Endothelial cell of umbilical vein (primary cell): ENCODE data around the gene RYR3.

Experiments used
- EZH2 ChIP-seq: IDR thresholded peaks from 2 replicates; pipeline ENCODE4 v1.6.1; 2012; ENCODE audit warnings: borderline replicate concordance, low read depth, mild to moderate bottlenecking, moderate library complexity, low read length, inconsistent platforms; ENCODE audit not compliant: severe bottlenecking
- FOS ChIP-seq: IDR thresholded peaks from 2 replicates; pipeline ENCODE4 v1.6.1; 2011; ENCODE audit warnings: mild to moderate bottlenecking, low read length, moderate library complexity, borderline replicate concordance; ENCODE audit not compliant: insufficient read depth
- GATA2 ChIP-seq: IDR thresholded peaks from 2 replicates; pipeline ENCODE4 v1.7.0; 2011; ENCODE audit warnings: low read depth, mild to moderate bottlenecking, moderate library complexity, mixed read lengths, low read length; ENCODE audit not compliant: insufficient read length, insufficient read depth
- JUN ChIP-seq: IDR thresholded peaks from 2 replicates; pipeline ENCODE4 v1.6.1; 2011; ENCODE audit warnings: borderline replicate concordance, low read depth; ENCODE audit not compliant: insufficient read length, insufficient read depth
- MYC ChIP-seq: IDR thresholded peaks from one replicate; pipeline ENCODE4 v1.6.1; 2011; ENCODE audit warnings: mild to moderate bottlenecking, low read depth, low read length
- POLR2A ChIP-seq: IDR thresholded peaks from 2 replicates; pipeline ENCODE4 v1.6.1; 2012; ENCODE audit warnings: low read depth, mild to moderate bottlenecking, control low read depth, low read length
- POLR2AphosphoS5 ChIP-seq: IDR thresholded peaks from 2 replicates; pipeline ENCODE4 v1.6.1; 2012; ENCODE audit warnings: low read depth, mild to moderate bottlenecking, control low read depth, low read length, moderate library complexity; ENCODE audit not compliant: insufficient read depth
- TF ChIP-seq, protein P1 (sequence below), 2 donors: IDR thresholded peaks; 1 replicate in 1 of 2; 2 replicates in 1 of 2; pipeline ENCODE4 v1.5.1; 2011; ENCODE audit warnings: low read length in 2 of 2, mild to moderate bottlenecking in 2 of 2, moderate library complexity in 2 of 2, control low read depth in 1 of 2, inconsistent platforms in 1 of 2, low read depth in 1 of 2; ENCODE audit not compliant: insufficient read depth in 1 of 2; ENCODE audit errors: extremely low read depth in 1 of 2
- TF ChIP-seq, protein P2 (sequence below): IDR thresholded peaks from 2 replicates; pipeline ENCODE4 v1.6.1; 2011; ENCODE audit not compliant: insufficient read depth, insufficient read length

DNA sequence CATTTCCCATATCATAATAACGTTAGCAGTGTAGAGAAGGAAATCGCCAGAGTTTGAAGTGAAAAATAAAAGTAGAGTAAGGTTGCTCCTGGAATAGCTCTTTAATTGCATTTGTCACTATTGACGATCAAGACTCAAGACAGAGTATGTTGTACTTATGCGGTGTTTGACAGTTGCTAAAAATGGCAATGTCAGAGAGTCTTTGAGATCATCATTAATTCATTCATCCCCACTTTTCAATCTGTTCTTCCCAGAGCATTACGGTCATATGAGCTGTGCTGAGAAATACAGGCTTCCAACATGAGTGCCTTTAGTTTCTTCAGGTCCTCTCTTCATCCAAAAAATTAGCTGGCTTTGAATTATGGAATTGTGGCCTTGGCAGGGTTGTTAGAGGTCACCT is 483.7 kb downstream of the RYR3 start:
- TF ChIP-seq POLR2A, result no peak
- TF ChIP-seq, protein P1, sequence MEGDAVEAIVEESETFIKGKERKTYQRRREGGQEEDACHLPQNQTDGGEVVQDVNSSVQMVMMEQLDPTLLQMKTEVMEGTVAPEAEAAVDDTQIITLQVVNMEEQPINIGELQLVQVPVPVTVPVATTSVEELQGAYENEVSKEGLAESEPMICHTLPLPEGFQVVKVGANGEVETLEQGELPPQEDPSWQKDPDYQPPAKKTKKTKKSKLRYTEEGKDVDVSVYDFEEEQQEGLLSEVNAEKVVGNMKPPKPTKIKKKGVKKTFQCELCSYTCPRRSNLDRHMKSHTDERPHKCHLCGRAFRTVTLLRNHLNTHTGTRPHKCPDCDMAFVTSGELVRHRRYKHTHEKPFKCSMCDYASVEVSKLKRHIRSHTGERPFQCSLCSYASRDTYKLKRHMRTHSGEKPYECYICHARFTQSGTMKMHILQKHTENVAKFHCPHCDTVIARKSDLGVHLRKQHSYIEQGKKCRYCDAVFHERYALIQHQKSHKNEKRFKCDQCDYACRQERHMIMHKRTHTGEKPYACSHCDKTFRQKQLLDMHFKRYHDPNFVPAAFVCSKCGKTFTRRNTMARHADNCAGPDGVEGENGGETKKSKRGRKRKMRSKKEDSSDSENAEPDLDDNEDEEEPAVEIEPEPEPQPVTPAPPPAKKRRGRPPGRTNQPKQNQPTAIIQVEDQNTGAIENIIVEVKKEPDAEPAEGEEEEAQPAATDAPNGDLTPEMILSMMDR (IDR thresholded peaks at IDR 0.05; ENCODE audit: extremely low read depth in 1 of 2, insufficient read depth in 1 of 2, low read depth in 1 of 2, low read length in 2 of 2), result no peak
- no peak for TF ChIP-seq POLR2AphosphoS5
- no peak for TF ChIP-seq EZH2
- TF ChIP-seq, protein P2, sequence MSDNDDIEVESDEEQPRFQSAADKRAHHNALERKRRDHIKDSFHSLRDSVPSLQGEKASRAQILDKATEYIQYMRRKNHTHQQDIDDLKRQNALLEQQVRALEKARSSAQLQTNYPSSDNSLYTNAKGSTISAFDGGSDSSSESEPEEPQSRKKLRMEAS, result no peak
- TF ChIP-seq JUN, result no peak
- no peak for TF ChIP-seq MYC
- no peak for TF ChIP-seq GATA2
- TF ChIP-seq FOS, result no peak
